ENCODE results near the gene COL1A2. TPM values are rescaled to one million over a fixed set of nuclear protein-coding genes. Genes with fewer than 3 reads are reported as not detected.

The COL1A2 gene
- total RNA-seq, 1 experiment from 2014 or later, result 42.1 TPM

- Histone ChIP-seq H3K79me2 (ENCODE audit: insufficient read depth, low read length) (no peaks in the 10 kb centered on the region), H2AFZ (ENCODE audit: low read length) (no peak overlapping the region), H4K91ac (ENCODE audit: insufficient read length, low read depth, low read length) (no peak overlapping the region), H3K14ac (ENCODE audit: insufficient read depth, low read length) (no peak overlapping the region), H3K4me2 (ENCODE audit: insufficient read depth, insufficient read length, low read length) (no peak overlapping the region), H2AK5ac (ENCODE audit: insufficient read length, low read length) (no peak overlapping the region), H3K27ac (ENCODE audit: insufficient read length, low read depth, low read length) (no peak overlapping the region), H3K4ac (ENCODE audit: low read depth, low read length) (no peak overlapping the region), H3K27me3 (ENCODE audit: insufficient read depth, low read length) (no peaks in the 10 kb centered on the region), H3K23ac (ENCODE audit: insufficient read length, low read depth, low read length) (no peak overlapping the region), H2BK120ac (ENCODE audit: low read depth, low read length, poor library complexity, severe bottlenecking) (no peak overlapping the region), H2BK20ac (ENCODE audit: low read depth, low read length, poor library complexity, severe bottlenecking) (no peak overlapping the region), H4K20me1 (ENCODE audit: control insufficient read depth, insufficient read depth, insufficient read length) (no peaks in the 10 kb centered on the region), H3K18ac (ENCODE audit: insufficient read length, low read depth, low read length) (no peak overlapping the region), H3K4me1 (ENCODE audit: insufficient read depth, low read length) (no peaks in the 10 kb centered on the region), H4K5ac (ENCODE audit: insufficient read length, low read depth, low read length) (no peak overlapping the region), H3K56ac (ENCODE audit: insufficient read length, low read depth, low read length) (no peak overlapping the region), H3K9me3 (ENCODE audit: control insufficient read depth, low read depth, low read length) (no peaks in the 10 kb centered on the region), H3T11ph (ENCODE audit: low read length) (no peak overlapping the region), H3K23me2 (ENCODE audit: insufficient read length, low read depth, low read length, poor library complexity, severe bottlenecking) (no peaks in the 10 kb centered on the region), H2BK5ac (ENCODE audit: insufficient read length, low read length) (no peak overlapping the region), H3K9ac (ENCODE audit: extremely low read depth, insufficient read length, low read length) (no peak overlapping the region), H2BK15ac (ENCODE audit: low read depth, low read length) (no peak overlapping the region), H3K79me1 (ENCODE audit: insufficient read depth, low read depth, low read length, poor library complexity, severe bottlenecking) (no peaks in the 10 kb centered on the region), H2BK12ac (ENCODE audit: insufficient read length, low read depth, low read length) (no peak overlapping the region), H4K8ac (replicated peaks; ENCODE audit: insufficient read length, low read depth, low read length) (no peak overlapping the region)
- H3K4me1 Mint-ChIP-seq, result no peaks in the 10 kb centered on the region
- H3K36me3 Mint-ChIP-seq (ENCODE audit: insufficient read depth in 1 of 3, low read depth in 3 of 3), result peaks cover 21 to 78% (median 54%) of the 10 kb centered on the region in 3 experiments; a peak in 5 of 7 replicates
- H3K27me3 Mint-ChIP-seq (ENCODE audit: low read depth), result no peaks in the 10 kb centered on the region
- no peak for TF ChIP-seq CTCF (conservative IDR thresholded peaks at IDR 0.05)
- H3K27ac Mint-ChIP-seq, result no peak overlapping the region
- no CpG with 5 or more reads among the region's 6 CpGs for WGBS (ENCODE audit: extremely low coverage, insufficient read length, low lambda C conversion rate)
- no peak overlapping the region for H3K4me3 Mint-ChIP-seq
- H3K9me3 Mint-ChIP-seq, result no peaks in the 10 kb centered on the region
- no peak for DNase-seq
Observed at GRCh38 chr7:94420328-94420727, 25.6 kb downstream of the COL1A2 start.

Measured in H9 (cell line).